ENCODE measurements around the gene SPEF1.

DNA sequence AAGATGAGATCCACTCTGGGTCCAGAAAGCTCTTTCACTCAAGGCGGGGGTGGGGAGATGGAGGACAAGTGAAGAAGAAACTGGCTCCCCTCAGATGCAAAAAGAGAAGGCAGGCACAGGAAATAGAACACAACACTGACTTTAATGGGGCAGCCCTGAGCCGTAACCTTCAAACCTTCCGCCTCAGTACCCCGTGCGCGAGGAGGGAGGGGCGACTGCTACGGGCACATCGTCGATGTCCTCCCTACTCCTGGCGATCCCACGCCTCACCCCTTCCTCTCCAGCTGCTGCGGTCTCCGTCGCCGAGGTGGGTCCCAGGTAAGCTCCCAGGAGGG lies 3.9 kb downstream of the SPEF1 start:
- no peak for TF ChIP-seq POLR2A (IDR thresholded peaks at IDR 0.05)
- TF ChIP-seq, protein P1, sequence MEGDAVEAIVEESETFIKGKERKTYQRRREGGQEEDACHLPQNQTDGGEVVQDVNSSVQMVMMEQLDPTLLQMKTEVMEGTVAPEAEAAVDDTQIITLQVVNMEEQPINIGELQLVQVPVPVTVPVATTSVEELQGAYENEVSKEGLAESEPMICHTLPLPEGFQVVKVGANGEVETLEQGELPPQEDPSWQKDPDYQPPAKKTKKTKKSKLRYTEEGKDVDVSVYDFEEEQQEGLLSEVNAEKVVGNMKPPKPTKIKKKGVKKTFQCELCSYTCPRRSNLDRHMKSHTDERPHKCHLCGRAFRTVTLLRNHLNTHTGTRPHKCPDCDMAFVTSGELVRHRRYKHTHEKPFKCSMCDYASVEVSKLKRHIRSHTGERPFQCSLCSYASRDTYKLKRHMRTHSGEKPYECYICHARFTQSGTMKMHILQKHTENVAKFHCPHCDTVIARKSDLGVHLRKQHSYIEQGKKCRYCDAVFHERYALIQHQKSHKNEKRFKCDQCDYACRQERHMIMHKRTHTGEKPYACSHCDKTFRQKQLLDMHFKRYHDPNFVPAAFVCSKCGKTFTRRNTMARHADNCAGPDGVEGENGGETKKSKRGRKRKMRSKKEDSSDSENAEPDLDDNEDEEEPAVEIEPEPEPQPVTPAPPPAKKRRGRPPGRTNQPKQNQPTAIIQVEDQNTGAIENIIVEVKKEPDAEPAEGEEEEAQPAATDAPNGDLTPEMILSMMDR (IDR thresholded peaks at IDR 0.05), result no peak

Measured in esophagus squamous epithelium (tissue), 4 donors.